ENCODE measurements around the gene DST. TPM values are rescaled to one million over a fixed set of nuclear protein-coding genes. Genes with fewer than 3 reads are reported as not detected.
"Not testable (repeated sequence)": the region's sequence is repeated elsewhere in the genome, so short reads cannot be mapped to it uniquely, and the experiment has no call there.

DST gene
- total and polyA plus RNA-seq, 2 donors (not counting 1 experiment from before 2014, with no cell fraction given) = 78.6 to 670 TPM

DNA sequence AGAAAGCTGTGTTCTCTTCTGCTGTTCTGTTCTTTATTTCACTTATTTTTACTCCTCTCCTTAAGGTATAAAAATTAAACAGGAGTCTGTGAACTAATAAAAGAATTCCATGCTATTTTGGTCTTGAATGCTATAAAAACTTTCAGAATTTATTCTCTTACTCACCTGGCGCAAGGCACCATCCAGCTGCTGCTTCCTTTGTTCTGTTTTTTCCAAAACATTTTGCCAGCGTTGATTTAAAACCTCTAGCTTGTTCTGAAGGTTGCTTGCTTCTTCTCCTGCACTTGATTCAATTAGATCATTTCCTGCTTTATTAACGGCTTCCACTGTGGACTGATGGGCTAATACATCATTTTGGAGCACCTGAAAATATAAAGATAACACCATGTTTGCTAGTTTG lies 145.0 kb downstream of the DST start:
- Histone ChIP-seq H4K20me1 (ENCODE audit: control insufficient read depth, extremely low read depth, insufficient read depth, low read length) (no peaks in the 10 kb centered on the region), H3K9ac (ENCODE audit: insufficient read depth, low read length) (no peak overlapping the region), H3K27me3 (ENCODE audit: control insufficient read depth, insufficient read depth, low read length) (no peaks in the 10 kb centered on the region), H3K9me3 (ENCODE audit: control insufficient read depth, insufficient read depth, low read depth, low read length) (no peaks in the 10 kb centered on the region), H2AFZ (ENCODE audit: low read length) (no peak overlapping the region), H3K36me3 (ENCODE audit: control insufficient read depth, insufficient read depth, low read length) (peaks cover 7% of the 10 kb centered on the region), H3K79me2 (ENCODE audit: control insufficient read depth, insufficient read depth, low read length) (no peaks in the 10 kb centered on the region), H3K27ac (ENCODE audit: insufficient read depth, low read length) (no peak overlapping the region), H3K4me3 (replicated peaks in 1 of 4; ENCODE audit: control extremely low read depth in 1 of 4, insufficient read depth in 1 of 4, low read depth in 3 of 4, low read length in 4 of 4) (no peak overlapping the region), H3K4me2 (ENCODE audit: extremely low read depth, insufficient read depth, low read length) (no peak overlapping the region), H3K4me1 (ENCODE audit: control insufficient read depth, extremely low read depth, insufficient read depth, low read length) (no peaks in the 10 kb centered on the region)
- TF ChIP-seq, protein P1, sequence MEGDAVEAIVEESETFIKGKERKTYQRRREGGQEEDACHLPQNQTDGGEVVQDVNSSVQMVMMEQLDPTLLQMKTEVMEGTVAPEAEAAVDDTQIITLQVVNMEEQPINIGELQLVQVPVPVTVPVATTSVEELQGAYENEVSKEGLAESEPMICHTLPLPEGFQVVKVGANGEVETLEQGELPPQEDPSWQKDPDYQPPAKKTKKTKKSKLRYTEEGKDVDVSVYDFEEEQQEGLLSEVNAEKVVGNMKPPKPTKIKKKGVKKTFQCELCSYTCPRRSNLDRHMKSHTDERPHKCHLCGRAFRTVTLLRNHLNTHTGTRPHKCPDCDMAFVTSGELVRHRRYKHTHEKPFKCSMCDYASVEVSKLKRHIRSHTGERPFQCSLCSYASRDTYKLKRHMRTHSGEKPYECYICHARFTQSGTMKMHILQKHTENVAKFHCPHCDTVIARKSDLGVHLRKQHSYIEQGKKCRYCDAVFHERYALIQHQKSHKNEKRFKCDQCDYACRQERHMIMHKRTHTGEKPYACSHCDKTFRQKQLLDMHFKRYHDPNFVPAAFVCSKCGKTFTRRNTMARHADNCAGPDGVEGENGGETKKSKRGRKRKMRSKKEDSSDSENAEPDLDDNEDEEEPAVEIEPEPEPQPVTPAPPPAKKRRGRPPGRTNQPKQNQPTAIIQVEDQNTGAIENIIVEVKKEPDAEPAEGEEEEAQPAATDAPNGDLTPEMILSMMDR (conservative IDR thresholded peaks at IDR 0.05 in 1 of 2, IDR thresholded peaks at IDR 0.05 in 1 of 2; ENCODE audit: low read depth in 1 of 2, low read length in 2 of 2) = no peak
- no peak for TF ChIP-seq EZH2 (IDR thresholded peaks at IDR 0.05; ENCODE audit: low read length, missing control alignments)
- DNase-seq (ENCODE audit: low read depth in 2 of 2) = no peak

DNA sequence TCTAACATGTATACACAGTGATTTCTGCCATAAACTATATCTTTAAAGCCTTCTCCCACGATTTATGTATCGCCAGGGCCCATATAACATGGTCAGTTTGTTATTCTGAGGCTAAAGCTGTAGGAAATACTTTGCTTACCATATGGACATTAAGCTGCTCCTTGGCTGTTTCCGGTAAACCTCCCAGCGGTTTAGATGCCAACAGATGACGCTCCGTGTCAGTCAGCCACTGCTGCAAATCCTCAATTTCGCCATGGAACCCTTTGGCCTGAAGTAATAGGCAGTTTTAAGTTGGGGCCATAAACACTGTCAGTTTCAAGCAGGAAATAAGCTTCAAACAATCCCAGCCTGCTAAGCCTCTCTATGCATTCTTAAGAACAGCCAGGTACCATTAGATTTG lies 145.4 kb downstream of the DST start:
- Histone ChIP-seq H3K27ac (ENCODE audit: insufficient read depth, low read length) (no peak overlapping the region), H3K9ac (ENCODE audit: insufficient read depth, low read length) (no peak overlapping the region), H3K4me1 (ENCODE audit: control insufficient read depth, extremely low read depth, insufficient read depth, low read length) (peaks cover 2% of the 10 kb centered on the region), H3K36me3 (ENCODE audit: control insufficient read depth, insufficient read depth, low read length) (peaks cover 7% of the 10 kb centered on the region), H3K27me3 (ENCODE audit: control insufficient read depth, insufficient read depth, low read length) (no peaks in the 10 kb centered on the region), H2AFZ (ENCODE audit: low read length) (no peak overlapping the region), H3K9me3 (ENCODE audit: control insufficient read depth, insufficient read depth, low read depth, low read length) (no peaks in the 10 kb centered on the region), H3K4me3 (replicated peaks in 1 of 4; ENCODE audit: control extremely low read depth in 1 of 4, insufficient read depth in 1 of 4, low read depth in 3 of 4, low read length in 4 of 4) (no peak overlapping the region), H3K79me2 (ENCODE audit: control insufficient read depth, insufficient read depth, low read length) (no peaks in the 10 kb centered on the region), H3K4me2 (ENCODE audit: extremely low read depth, insufficient read depth, low read length) (no peak overlapping the region), H4K20me1 (ENCODE audit: control insufficient read depth, extremely low read depth, insufficient read depth, low read length) (no peaks in the 10 kb centered on the region)
- no peak for TF ChIP-seq EZH2 (IDR thresholded peaks at IDR 0.05; ENCODE audit: low read length, missing control alignments)
- TF ChIP-seq, protein P1 (conservative IDR thresholded peaks at IDR 0.05 in 1 of 2, IDR thresholded peaks at IDR 0.05 in 1 of 2; ENCODE audit: low read depth in 1 of 2, low read length in 2 of 2) = no peak
- no peak for DNase-seq (ENCODE audit: low read depth in 2 of 2)

DNA sequence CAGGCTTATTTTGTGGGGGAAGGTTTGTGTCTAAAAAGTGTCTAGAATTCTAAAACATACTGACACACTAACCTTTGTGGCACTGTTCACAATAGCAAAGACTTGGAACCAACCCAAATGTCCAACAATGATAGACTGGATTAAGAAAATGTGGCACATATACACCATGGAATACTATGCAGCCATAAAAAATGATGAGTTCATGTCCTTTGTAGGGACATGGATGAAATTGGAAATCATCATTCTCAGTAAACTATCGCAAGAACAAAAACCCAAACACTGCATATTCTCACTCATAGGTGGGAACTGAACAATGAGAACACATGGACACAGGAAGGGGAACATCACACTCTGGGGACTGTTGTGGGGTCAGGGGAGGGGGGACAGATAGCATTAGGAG lies 146.0 kb downstream of the DST start:
- not testable (repeated sequence) for H4K20me1 ChIP-seq (ENCODE audit: control insufficient read depth, extremely low read depth, insufficient read depth, low read length); H3K79me2 ChIP-seq (ENCODE audit: control insufficient read depth, insufficient read depth, low read length); DNase-seq (ENCODE audit: low read depth in 2 of 2); H3K27ac ChIP-seq (ENCODE audit: insufficient read depth, low read length); H3K4me1 ChIP-seq (ENCODE audit: control insufficient read depth, extremely low read depth, insufficient read depth, low read length); H3K9me3 ChIP-seq (ENCODE audit: control insufficient read depth, insufficient read depth, low read depth, low read length); H3K9ac ChIP-seq (ENCODE audit: insufficient read depth, low read length); H3K36me3 ChIP-seq (ENCODE audit: control insufficient read depth, insufficient read depth, low read length); H3K27me3 ChIP-seq (ENCODE audit: control insufficient read depth, insufficient read depth, low read length); H3K4me3 ChIP-seq (replicated peaks in 1 of 4; ENCODE audit: control extremely low read depth in 1 of 4, insufficient read depth in 1 of 4, low read depth in 3 of 4, low read length in 4 of 4); H2AFZ ChIP-seq (ENCODE audit: low read length); H3K4me2 ChIP-seq (ENCODE audit: extremely low read depth, insufficient read depth, low read length)
